AG09309 (cell line): ENCODE data around the gene CDH5.

Experiments used
- DNase-seq: peaks from one replicate; pipeline ENCODE4 v3.0.0-alpha.2; 2010; ENCODE audit warnings: low read depth
- H3K4me3 ChIP-seq: 2 replicates; pipeline ENCODE4 v1.5.1; 2011; ENCODE audit warnings: mild to moderate bottlenecking, low read depth, low read length, moderate library complexity; ENCODE audit not compliant: control insufficient read depth
- TF ChIP-seq, protein P1 (sequence below): IDR thresholded peaks from 2 replicates; pipeline ENCODE4 v1.5.1; 2011; ENCODE audit warnings: mild to moderate bottlenecking, low read depth, low read length, inconsistent platforms; ENCODE audit not compliant: insufficient read depth, control insufficient read depth; ENCODE audit errors: missing control alignments

The CDH5 gene

DNA sequence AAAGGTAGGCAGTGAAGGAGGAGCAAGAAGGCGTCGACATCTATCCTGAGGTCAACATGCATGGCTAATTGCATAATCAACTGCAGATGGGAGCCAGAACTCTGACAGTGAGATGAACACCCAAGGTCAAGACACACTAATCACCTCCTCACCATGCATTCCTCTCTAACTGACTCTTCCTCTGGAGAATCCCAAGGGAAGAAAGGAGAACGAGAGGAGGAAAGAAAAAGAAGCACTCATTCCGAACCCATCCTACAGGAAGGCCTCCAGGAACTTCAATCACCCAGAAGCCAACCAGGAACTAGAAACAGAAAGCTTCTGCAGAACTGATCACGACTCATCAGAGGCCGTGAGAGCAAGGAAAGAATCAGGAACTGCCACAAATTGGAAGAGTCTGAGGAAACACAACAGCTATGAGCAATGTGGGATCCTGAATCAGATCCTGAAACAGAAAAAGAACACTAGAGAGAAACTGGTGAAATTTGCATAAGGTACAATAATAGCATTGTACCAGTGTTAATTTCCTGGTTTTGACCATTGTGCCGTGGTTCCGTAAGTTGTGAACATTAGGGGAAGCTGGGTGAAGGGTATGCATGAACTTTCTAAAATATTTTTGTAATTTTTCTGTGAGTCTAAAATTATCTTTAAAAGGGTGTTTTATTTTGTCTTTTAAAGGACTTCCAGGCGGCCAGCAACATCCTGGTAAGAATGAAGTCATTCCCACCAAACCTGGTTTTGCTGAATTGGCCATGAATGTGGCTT, 50.6 kb downstream of the CDH5 start:
- DNase-seq, result no peak
- no peak overlapping the region for H3K4me3 ChIP-seq
- TF ChIP-seq, protein P1, sequence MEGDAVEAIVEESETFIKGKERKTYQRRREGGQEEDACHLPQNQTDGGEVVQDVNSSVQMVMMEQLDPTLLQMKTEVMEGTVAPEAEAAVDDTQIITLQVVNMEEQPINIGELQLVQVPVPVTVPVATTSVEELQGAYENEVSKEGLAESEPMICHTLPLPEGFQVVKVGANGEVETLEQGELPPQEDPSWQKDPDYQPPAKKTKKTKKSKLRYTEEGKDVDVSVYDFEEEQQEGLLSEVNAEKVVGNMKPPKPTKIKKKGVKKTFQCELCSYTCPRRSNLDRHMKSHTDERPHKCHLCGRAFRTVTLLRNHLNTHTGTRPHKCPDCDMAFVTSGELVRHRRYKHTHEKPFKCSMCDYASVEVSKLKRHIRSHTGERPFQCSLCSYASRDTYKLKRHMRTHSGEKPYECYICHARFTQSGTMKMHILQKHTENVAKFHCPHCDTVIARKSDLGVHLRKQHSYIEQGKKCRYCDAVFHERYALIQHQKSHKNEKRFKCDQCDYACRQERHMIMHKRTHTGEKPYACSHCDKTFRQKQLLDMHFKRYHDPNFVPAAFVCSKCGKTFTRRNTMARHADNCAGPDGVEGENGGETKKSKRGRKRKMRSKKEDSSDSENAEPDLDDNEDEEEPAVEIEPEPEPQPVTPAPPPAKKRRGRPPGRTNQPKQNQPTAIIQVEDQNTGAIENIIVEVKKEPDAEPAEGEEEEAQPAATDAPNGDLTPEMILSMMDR, result no peak

DNA sequence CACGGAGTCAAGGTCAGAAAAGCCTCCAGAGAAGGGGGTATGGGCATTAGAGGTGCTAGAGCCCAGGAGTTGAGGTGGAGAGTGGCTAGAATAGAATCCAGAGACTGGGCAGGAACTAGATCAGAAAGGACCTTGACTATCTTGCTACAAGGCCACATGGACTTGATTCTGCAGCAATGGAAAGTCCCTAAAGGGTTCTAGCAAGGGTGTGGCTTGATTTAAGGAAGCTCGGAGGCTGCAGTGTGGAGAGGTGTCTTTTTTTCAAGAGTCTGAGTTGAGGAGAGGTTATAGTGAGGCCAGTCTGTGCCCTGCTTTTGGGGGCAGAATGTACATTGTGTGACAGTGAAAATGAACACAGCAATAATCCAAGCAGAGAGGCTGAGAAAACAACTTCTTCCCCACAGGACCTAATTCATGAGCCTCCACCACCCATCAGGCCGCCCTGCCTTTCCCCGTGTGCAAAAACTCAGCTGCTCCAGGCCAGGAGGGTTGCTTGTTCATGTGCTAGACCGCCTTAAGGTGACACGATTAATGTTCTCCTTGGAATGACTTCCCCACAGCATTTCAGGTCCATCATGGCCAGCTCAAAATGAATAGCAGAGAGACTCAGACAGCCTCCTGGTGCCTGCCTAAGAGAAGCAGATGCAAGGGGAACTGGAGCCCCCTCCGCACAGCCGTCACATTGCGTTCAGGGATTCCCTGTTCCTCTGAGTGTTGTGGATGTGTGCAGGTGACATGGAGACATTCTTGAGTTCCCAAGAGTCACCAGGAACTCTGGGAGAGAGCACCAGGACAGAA, 51.9 kb downstream of the CDH5 start:
- no peak overlapping the region for H3K4me3 ChIP-seq
- DNase-seq, result no peak
- TF ChIP-seq, protein P1, result no peak

DNA sequence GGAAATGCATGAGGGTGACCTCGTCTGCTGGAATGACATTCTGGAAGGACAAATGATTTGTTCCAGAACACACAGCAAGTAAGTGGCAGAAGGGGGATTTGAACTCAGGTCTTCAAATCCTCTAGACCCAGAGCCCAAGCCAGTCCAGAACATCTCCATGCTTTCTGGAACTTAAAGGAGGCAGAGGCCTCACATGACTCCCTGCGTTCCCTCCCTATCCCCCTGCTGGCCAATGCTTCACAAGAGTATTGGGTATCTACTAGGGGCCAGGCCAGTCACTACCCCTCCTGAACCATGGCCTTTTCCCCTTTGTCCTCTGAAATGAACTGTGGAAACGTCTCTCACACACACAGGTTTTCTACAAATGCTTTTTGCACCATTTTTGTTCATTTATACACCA, 53.0 kb downstream of the CDH5 start:
- no peak for DNase-seq
- TF ChIP-seq, protein P1, result no peak
- no peak overlapping the region for H3K4me3 ChIP-seq

DNA sequence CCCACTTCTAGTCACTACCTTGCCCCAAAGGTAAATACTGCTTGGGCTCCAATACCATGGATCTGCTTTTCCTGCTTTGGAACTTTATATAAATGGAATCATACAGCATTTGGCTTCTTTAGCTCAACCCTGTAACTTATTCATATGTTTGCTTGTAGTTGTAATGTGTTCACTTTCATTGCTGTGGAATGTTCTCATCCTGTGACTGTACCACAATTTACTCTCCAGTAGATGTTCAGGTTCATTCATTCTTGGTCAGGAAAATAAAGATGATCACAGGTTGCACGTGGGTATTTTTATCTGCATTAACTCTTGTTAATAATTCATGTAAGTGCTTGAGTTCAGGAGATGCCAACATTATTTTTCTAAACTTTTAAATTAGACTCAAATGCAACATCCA, 53.9 kb downstream of the CDH5 start:
- no peak overlapping the region for H3K4me3 ChIP-seq
- TF ChIP-seq, protein P1, result no peak
- no peak for DNase-seq

DNA sequence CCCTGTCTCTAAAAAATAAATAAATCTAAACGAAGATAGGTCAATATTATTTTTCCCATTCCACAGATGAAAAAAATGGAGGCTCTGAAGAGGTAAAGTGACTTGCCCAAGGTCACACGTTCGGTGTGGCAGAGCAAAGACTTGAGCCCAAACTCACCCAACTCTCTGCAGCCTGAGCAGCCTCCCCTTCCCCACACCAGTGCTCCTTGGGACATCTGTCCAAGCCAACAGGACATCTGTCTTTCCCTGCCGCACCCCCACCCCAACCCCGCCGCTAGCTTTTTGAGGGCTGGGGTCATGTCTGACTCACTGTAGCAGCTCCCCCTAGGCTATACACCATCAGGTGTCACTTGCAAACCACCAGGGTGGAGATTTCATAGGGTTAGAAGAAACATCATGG, 55.4 kb downstream of the CDH5 start:
- no peak overlapping the region for H3K4me3 ChIP-seq
- DNase-seq, result no peak
- TF ChIP-seq, protein P1, result no peak

DNA sequence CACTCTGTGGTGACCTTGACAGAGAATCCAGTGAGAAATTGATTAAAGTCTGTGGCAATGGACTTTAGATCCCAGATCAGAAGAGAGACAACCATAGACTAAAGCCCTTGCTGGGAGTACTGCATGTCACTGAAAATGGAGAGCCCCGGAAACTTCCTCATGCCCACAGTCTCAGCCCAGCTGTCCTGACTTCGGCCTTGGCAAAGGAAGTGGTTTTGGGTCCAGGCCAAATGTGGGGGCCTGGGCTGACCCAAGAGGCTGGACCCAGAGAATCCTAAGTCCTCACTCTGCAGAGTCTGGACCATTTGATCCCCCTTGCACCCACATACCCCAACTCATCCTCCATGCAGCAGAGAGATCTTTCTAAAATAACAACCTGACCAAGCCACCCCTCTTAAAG, 55.9 kb downstream of the CDH5 start:
- TF ChIP-seq, protein P1, result no peak
- H3K4me3 ChIP-seq, result no peak overlapping the region
- no peak for DNase-seq
